Stomach (tissue), 9 donors: Measurements from ENCODE around the gene SEZ6L2. TPM values are rescaled to one million over a fixed set of nuclear protein-coding genes. Genes with fewer than 3 reads are reported as not detected.
"Not testable (repeated sequence)": the region's sequence is repeated elsewhere in the genome, so short reads cannot be mapped to it uniquely, and the experiment has no call there.

Source experiments
- DNase-seq, 2 donors: peaks; one replicate each; pipeline versions ENCODE4 v3.0.0 to v3.0.0-alpha.2; 2013 to 2019
- H3K27ac ChIP-seq, 5 donors: fragments of 200-600 bp in 4 of 5; sonication (generic) in 4 of 5; one replicate each; pipeline ENCODE4 v1.5.1; 2013 to 2019; ENCODE audit warnings: mild to moderate bottlenecking in 1 of 5, moderate library complexity in 1 of 5
- H3K27me3 ChIP-seq, 3 donors: fragments of 200-600 bp; sonication (generic); one replicate each; pipeline ENCODE4 v1.5.1; 2017 to 2019; ENCODE audit warnings: mixed run types in 1 of 3
- H3K36me3 ChIP-seq, 4 donors: fragments of 200-600 bp; sonication (generic); 1 replicate in 3 of 4; 2 replicates in 1 of 4; pipeline ENCODE4 v1.5.1; 2016 to 2019
- H3K4me1 ChIP-seq, 4 donors: fragments of 200-600 bp; sonication (generic); one replicate each; pipeline ENCODE4 v1.5.1; 2016 to 2019
- H3K4me3 ChIP-seq, 4 donors: fragments of 200-600 bp; sonication (generic) in 3 of 4; one replicate each; pipeline ENCODE4 v1.5.1; 2016 to 2019; ENCODE audit warnings: mild to moderate bottlenecking in 1 of 4
- H3K9me3 ChIP-seq, 4 donors: fragments of 200-600 bp; sonication (generic); one replicate each; pipeline ENCODE4 v1.5.1; 2016 to 2019
- EP300 ChIP-seq: sonication (generic); formaldehyde crosslinking; IDR thresholded peaks from one replicate; pipeline ENCODE4 v1.6.1; 2017; ENCODE audit warnings: antibody characterized with exemption
- POLR2A ChIP-seq, 4 donors: fragments of 450-650 bp; IDR thresholded peaks; one replicate each; pipeline ENCODE4 v1.6.1; 2016; ENCODE audit warnings: antibody characterized with exemption in 4 of 4, control low read depth in 2 of 4, mild to moderate bottlenecking in 1 of 4, moderate library complexity in 1 of 4
- POLR2AphosphoS5 ChIP-seq, 3 donors: sonication (generic); formaldehyde crosslinking; IDR thresholded peaks; one replicate each; pipeline ENCODE4 v1.6.1; 2016; ENCODE audit warnings: antibody characterized with exemption in 3 of 3
- WGBS, 5 donors: extraction: QIAGEN DNeasy Blood & Tissue Kit in 3 of 5; methylation state at CpG; one replicate each; pipeline versions ENCODE4 v1.1.5 to v1.1.7; 2013 to 2018; 5-methylcytosine and 5-hydroxymethylcytosine counted together
- intact Hi-C: fragments of 100-400 bp; cut with DNase I; formaldehyde crosslinking; loops from one replicate; pipeline ENCODE4 v1.15.1; 2023; ENCODE audit warnings: low total_unique reads
- polyA plus RNA-seq, 3 donors: library from polyadenylated mRNA; stranded (reverse); fragments of 200-250 nt; gene quantifications; one replicate each; pipeline ENCODE4 v1.2.3, GENCODE V29; 2013
- total RNA-seq, 5 donors: library from RNA; depleted of rRNA; stranded (reverse); fragments of >200 nt; gene quantifications; one replicate each; pipeline versions ENCODE4 v1.1.0 to v1.2.3, GENCODE V29; 2014 to 2016
- TF ChIP-seq, protein P1 (sequence below), 7 experiments: fragments of 450-650 bp in 4 of 7; fragments of 200-600 bp in 3 of 7; sonication (generic) in 3 of 7; IDR thresholded peaks; one replicate each; pipeline ENCODE4 v1.5.1; 2016 to 2019; ENCODE audit warnings: antibody characterized with exemption in 7 of 7, control low read depth in 2 of 7, mild to moderate bottlenecking in 1 of 7
- donor health status: healthy with polysubstance abuse.
- donor health status: Bipolar disorder and iron deficiency.
- donor health status: healthy.

Gene SEZ6L2
- total and polyA plus RNA-seq, 8 donors: 1.5 to 31.4 (median 7.7) TPM; not detected in 1

DNA sequence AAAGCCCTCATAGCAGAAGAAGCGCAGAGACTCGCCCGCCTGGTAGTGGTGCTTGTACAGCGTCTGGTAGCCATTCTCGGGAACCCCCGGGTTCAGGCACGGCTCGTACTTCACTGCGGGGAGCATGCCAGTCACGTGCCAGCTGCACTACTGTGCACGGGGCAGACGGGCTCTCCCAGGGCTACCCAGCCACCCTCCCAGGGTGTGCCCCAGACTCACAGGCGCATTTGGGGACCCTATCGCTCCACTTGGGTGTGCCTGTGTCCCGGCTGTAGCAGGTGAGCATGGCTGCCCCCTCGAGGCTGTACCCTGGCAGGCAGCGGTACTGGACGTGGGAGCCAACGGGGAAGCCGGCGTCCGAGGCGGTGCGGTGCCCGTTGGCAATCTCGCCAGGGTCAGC lies 26.0 kb downstream of the SEZ6L2 start:
- Histone ChIP-seq H3K27ac (no peak overlapping the region), H3K36me3 (no peaks in the 10 kb centered on the region), H3K4me1 (peaks cover 0 to 13% (median 9%) of the 10 kb centered on the region in 4 donors), H3K27me3 (peaks cover 0 to 35% (median 19%) of the 10 kb centered on the region in 3 donors), H3K9me3 (no peaks in the 10 kb centered on the region), H3K4me3 (no peak overlapping the region)
- TF ChIP-seq, protein P1, sequence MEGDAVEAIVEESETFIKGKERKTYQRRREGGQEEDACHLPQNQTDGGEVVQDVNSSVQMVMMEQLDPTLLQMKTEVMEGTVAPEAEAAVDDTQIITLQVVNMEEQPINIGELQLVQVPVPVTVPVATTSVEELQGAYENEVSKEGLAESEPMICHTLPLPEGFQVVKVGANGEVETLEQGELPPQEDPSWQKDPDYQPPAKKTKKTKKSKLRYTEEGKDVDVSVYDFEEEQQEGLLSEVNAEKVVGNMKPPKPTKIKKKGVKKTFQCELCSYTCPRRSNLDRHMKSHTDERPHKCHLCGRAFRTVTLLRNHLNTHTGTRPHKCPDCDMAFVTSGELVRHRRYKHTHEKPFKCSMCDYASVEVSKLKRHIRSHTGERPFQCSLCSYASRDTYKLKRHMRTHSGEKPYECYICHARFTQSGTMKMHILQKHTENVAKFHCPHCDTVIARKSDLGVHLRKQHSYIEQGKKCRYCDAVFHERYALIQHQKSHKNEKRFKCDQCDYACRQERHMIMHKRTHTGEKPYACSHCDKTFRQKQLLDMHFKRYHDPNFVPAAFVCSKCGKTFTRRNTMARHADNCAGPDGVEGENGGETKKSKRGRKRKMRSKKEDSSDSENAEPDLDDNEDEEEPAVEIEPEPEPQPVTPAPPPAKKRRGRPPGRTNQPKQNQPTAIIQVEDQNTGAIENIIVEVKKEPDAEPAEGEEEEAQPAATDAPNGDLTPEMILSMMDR (IDR thresholded peaks at IDR 0.05): no peak
- TF ChIP-seq POLR2AphosphoS5 (IDR thresholded peaks at IDR 0.05): no peak
- no peak for TF ChIP-seq EP300
- DNase-seq: no peak
- intact Hi-C loops: no loop called here
- WGBS, 5 donors: 92 to 96% (median 94%) methylated on average over 21 to 26 of the region's 26 CpGs

DNA sequence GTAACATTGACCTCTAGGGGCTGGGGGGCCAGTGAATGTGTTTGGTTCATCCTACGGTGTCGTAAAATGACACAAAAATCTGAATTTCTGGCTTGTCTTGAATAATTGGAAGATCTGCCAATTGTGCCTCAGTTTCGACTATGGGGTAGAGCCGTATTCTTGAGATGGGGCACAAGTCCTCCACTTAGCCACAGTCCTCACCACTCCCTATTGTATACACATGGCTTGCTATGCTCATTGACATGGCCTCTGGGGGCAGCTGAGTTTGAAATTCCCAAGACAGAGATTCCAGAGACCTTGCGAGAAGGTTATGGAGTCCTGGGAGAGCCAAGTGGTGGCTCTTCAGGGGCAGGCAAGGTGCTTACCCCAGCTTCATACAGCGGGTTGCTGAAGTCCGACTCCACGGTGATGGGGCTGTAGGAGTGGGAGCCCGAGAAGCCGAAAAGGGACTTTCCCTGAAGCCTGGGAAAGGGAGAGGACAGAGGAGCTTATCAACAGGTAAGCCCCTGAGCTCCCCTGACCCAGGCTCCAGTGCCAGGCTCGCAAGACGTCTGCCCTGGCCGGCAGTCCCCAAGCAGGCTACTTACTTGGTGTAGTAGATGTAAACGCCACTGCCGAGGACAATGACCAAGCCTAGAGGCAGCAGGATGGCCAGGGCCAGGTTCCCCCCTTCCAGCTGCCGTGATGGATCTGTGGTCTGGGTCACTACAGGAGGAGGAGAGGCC lies 27.4 kb downstream of the SEZ6L2 start:
- intact Hi-C loops: no loop called here
- Histone ChIP-seq H3K4me1 (peaks cover 0 to 8% (median 5%) of the 10 kb centered on the region in 4 donors), H3K9me3 (no peaks in the 10 kb centered on the region), H3K27me3 (peaks cover 0 to 22% (median 10%) of the 10 kb centered on the region in 3 donors), H3K36me3 (no peaks in the 10 kb centered on the region), H3K27ac (no peak overlapping the region), H3K4me3 (no peak overlapping the region)
- 88 to 96% (median 93%) methylated on average over 10 to 16 of the region's 16 CpGs for WGBS, 5 donors
- DNase-seq: no peak
- TF ChIP-seq POLR2AphosphoS5 (IDR thresholded peaks at IDR 0.05): no peak
- TF ChIP-seq, protein P1 (IDR thresholded peaks at IDR 0.05): no peak
- no peak for TF ChIP-seq EP300
- TF ChIP-seq POLR2A (IDR thresholded peaks at IDR 0.05): no peak

DNA sequence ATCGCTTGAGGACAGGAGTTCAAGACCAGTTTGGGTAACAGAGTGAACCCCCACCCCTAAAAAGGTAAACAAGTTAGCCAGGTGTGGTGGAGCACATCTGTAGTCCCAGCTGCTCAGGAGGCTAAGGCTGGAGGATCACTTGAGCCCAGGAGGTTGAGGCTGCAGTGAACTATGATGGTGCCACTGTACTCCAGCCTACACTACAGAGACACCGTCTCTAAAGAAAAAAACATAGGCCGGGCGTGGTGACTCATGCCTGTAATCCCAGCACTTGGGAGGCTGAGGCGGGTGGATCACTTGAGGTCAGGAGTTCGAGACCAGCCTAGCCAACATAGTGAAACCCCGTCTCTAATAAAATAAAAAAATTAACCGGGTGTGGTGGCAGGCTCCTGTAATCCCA lies 30.3 kb downstream of the SEZ6L2 start:
- H3K27ac ChIP-seq, H3K27me3 ChIP-seq, H3K9me3 ChIP-seq, H3K4me3 ChIP-seq, H3K36me3 ChIP-seq, H3K4me1 ChIP-seq, DNase-seq: not testable (repeated sequence)
- WGBS, 5 donors: 86 to 92% (median 88%) methylated on average over 8 of the region's 8 CpGs
- intact Hi-C loops: loop anchor here (10.0 kb wide), 1 partner anchor 156 kb away; the partner anchor contains the start of gene C16orf92

DNA sequence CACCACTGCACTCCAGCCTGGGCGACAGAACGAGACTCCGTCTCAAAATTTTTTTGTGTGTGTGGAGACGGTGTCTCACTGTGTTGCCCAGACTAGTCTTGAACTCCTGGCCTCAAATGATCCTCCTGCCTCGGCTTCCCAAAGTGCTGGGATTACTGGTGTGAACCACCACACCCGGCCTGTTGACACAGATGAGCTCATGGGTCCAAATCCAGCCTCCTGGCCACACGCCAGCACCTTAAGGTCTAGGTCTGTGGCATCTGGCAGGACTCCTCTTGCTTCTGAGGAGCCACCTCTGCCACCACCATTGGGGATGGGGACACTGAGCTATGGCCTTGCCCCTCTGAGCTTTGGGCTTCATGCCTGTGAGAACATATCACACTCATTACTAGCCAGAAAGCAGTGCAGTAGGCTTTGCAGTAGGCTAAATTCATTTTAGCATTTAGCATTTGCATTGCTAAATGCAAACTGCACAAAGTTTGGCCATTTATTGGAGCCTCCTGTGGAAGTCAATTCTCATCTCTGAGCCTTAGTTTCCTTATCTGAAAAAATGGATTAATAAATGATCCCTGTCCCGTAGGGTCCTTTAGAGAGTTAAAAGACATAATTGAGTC lies 30.8 kb downstream of the SEZ6L2 start:
- intact Hi-C loops: loop anchor here (10.0 kb wide), 1 partner anchor 156 kb away; the partner anchor contains the start of gene C16orf92
- Histone ChIP-seq H3K36me3 (no peaks in the 10 kb centered on the region), H3K27me3 (no peaks in the 10 kb centered on the region), H3K4me3 (no peak overlapping the region), H3K27ac (no peak overlapping the region), H3K9me3 (no peaks in the 10 kb centered on the region), H3K4me1 (peaks cover 0 to 5% (median 4%) of the 10 kb centered on the region in 4 donors)
- 66 to 72% (median 71%) methylated on average over 8 of the region's 8 CpGs for WGBS, 5 donors
- no peak for DNase-seq
- TF ChIP-seq POLR2AphosphoS5 (IDR thresholded peaks at IDR 0.05): no peak
- TF ChIP-seq, protein P1 (IDR thresholded peaks at IDR 0.05): no peak

DNA sequence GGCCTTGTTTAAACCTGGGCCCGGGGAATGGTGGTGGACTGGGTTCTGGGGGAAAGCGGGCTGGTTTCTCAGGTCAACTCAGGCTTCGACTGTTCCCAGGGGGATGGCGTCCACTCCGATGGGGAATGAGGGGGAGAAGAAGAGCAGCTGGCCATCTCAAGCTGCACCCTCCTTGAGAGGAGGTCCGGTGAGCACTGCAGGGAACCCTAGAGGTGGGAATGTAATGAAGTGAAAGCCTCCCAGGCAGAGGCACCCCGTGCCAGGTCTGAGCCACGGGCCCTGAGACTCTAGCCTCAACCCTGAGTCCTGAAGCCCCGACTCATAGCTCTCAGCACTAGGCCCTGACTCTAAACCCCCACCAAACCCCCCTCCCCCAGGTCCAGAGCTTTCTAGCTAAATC lies 35.1 kb downstream of the SEZ6L2 start:
- WGBS, 5 donors: 80 to 86% (median 83%) methylated on average over 9 of the region's 9 CpGs
- no peak overlapping the region for H3K4me3 ChIP-seq
- H3K36me3 ChIP-seq: peaks cover 14 to 22% (median 20%) of the 10 kb centered on the region in 4 donors
- H3K27me3 ChIP-seq: no peaks in the 10 kb centered on the region
- TF ChIP-seq, protein P1 (IDR thresholded peaks at IDR 0.05): no peak
- no peak for TF ChIP-seq EP300
- no peak for TF ChIP-seq POLR2AphosphoS5 (IDR thresholded peaks at IDR 0.05)
- TF ChIP-seq POLR2A (IDR thresholded peaks at IDR 0.05): no peak
- no peak for DNase-seq
- no peak overlapping the region for H3K27ac ChIP-seq
- peaks cover 15 to 37% (median 29%) of the 10 kb centered on the region in 4 donors for H3K4me1 ChIP-seq
- no peaks in the 10 kb centered on the region for H3K9me3 ChIP-seq
- intact Hi-C loops: loop anchor here (10.0 kb wide), 1 partner anchor 161 kb away; the partner anchor contains the start of gene C16orf92
